ENCODE measurements around the gene PSMD11. TPM values are rescaled to one million over a fixed set of nuclear protein-coding genes. Genes with fewer than 3 reads are reported as not detected.

PSMD11 gene
- total RNA-seq, 1 donor from 2014 or later: 107 TPM

DNA sequence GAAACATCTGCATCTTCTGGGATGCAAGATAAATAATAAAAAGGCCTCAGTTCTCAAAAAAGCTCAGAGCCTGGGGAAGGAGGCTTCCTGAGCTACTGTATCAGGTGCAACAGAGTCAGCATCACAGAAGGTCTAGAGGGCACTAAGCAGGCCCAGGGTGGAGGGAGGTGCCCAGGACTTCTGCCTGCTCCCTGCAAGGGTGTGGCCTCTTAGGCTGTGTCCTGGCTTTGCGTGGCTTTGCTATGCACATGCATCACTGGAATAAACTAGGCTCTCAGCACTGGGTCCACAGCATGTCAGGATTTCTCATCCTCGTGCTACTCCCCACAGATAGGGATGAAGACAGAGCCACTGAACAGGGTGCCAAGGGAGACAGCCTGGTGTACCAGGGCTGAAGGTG lies 68.0 kb downstream of the PSMD11 start:
- TF ChIP-seq, protein P1, sequence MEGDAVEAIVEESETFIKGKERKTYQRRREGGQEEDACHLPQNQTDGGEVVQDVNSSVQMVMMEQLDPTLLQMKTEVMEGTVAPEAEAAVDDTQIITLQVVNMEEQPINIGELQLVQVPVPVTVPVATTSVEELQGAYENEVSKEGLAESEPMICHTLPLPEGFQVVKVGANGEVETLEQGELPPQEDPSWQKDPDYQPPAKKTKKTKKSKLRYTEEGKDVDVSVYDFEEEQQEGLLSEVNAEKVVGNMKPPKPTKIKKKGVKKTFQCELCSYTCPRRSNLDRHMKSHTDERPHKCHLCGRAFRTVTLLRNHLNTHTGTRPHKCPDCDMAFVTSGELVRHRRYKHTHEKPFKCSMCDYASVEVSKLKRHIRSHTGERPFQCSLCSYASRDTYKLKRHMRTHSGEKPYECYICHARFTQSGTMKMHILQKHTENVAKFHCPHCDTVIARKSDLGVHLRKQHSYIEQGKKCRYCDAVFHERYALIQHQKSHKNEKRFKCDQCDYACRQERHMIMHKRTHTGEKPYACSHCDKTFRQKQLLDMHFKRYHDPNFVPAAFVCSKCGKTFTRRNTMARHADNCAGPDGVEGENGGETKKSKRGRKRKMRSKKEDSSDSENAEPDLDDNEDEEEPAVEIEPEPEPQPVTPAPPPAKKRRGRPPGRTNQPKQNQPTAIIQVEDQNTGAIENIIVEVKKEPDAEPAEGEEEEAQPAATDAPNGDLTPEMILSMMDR (IDR thresholded peaks at IDR 0.05; ENCODE audit: insufficient read depth, low read length, poor library complexity, severe bottlenecking): no peak
- H3K4me3 ChIP-seq (ENCODE audit: low read depth, low read length): no peak overlapping the region
- H3K27me3 ChIP-seq (ENCODE audit: control insufficient read depth, insufficient read depth, low read length): no peaks in the 10 kb centered on the region
- H3K36me3 ChIP-seq (ENCODE audit: control insufficient read depth, insufficient read depth, low read length): no peaks in the 10 kb centered on the region
- no peak for DNase-seq (ENCODE audit: low read depth)

DNA sequence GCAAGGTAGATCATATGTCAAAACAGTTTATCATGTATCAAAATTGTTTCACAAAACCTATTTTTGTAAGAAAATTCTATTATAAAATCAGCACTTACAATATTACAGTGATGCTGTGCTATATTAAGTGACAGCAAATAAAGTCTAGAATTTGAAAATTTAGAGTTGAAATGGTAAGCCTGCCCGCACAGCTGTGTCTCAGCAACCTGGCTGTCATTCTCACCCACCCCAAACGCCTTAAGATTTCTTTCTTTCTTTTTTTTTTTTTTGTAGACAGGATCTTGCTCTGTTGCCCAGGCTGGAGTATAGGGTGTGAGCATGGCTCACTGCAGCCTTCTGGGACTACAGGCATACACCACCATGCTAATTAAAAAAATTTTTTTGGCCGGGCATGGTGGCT lies 69.3 kb downstream of the PSMD11 start:
- TF ChIP-seq, protein P1 (IDR thresholded peaks at IDR 0.05; ENCODE audit: insufficient read depth, low read length, poor library complexity, severe bottlenecking): no peak
- no peaks in the 10 kb centered on the region for H3K27me3 ChIP-seq (ENCODE audit: control insufficient read depth, insufficient read depth, low read length)
- H3K4me3 ChIP-seq (ENCODE audit: low read depth, low read length): no peak overlapping the region
- no peak for DNase-seq (ENCODE audit: low read depth)
- no peaks in the 10 kb centered on the region for H3K36me3 ChIP-seq (ENCODE audit: control insufficient read depth, insufficient read depth, low read length)

DNA sequence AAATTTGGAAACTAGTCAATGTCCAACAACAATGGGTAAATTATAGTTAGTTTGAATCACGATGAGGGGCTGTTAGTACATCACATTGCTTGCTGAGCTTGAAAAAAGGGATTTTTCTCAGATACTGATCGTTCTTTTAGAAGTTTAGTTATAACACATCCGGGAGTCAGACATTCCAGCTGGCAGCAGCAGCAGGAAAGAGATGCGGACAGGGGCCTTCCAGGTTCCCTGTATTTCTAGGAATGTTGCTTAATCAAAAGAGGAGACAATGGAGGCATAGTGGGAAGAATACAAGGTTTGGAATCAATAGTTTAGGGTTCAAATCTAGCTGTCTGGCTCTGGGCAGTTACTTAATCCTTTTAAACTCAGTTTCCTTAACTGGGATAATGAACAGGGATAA lies 70.3 kb downstream of the PSMD11 start:
- Histone ChIP-seq H3K36me3 (ENCODE audit: control insufficient read depth, insufficient read depth, low read length) (no peaks in the 10 kb centered on the region), H3K4me3 (ENCODE audit: low read depth, low read length) (no peak overlapping the region), H3K27me3 (ENCODE audit: control insufficient read depth, insufficient read depth, low read length) (no peaks in the 10 kb centered on the region)
- TF ChIP-seq, protein P1 (IDR thresholded peaks at IDR 0.05; ENCODE audit: insufficient read depth, low read length, poor library complexity, severe bottlenecking): no peak
- no peak for DNase-seq (ENCODE audit: low read depth)

DNA sequence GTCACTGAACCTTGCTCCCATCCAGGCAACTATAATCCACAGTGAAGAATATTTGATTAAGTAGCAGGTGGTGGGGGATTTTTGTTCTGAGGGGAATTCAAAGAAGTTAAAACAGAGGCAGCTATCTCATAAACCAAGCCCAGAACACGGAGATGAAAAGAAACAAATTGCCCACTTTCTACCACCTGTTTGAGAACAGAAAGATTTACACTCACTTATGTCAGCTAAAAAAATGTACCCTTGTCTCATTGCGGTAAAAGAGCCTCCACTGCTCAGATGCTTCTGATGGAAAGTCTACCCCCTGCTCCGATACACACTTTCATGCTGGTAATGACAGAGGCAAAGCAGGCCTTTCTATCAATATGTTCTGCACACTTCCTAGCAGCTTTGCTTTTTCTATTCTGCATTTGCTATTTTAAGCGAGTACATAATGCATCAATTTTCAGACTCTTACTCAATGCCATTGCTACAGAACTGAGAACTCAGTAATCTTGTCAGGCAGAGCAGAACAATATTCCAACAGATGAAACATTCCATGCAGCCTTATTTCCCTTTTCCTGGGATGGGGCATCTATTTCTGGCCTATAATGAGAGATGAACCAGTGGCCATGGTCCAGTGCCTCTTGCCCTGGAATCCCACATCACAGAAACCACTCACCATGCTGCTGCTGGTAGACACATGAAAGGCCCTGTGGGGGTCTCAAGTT lies 71.5 kb downstream of the PSMD11 start:
- no peak for DNase-seq (ENCODE audit: low read depth)
- no peaks in the 10 kb centered on the region for H3K36me3 ChIP-seq (ENCODE audit: control insufficient read depth, insufficient read depth, low read length)
- H3K27me3 ChIP-seq (ENCODE audit: control insufficient read depth, insufficient read depth, low read length): no peaks in the 10 kb centered on the region
- TF ChIP-seq, protein P1 (IDR thresholded peaks at IDR 0.05; ENCODE audit: insufficient read depth, low read length, poor library complexity, severe bottlenecking): no peak
- H3K4me3 ChIP-seq (ENCODE audit: low read depth, low read length): no peak overlapping the region

DNA sequence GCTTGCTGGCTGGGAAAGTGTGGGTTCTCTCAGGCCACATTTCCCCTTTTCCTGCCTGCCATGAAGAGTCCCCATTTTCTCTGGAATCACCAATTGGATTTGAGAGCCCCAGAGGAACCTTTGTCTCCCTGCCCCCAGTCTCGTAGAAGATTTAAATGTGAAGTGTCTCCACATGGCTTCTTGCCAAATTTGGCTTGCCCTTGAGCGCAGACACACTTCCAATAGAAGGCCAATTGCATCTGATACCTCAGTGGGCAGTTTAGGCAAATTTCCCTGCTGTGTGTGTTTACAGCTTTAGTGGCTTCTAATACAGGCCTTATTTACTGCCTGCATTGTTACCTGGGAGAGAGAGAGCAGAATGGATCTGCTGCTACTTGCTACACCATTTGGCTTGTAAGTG lies 72.1 kb downstream of the PSMD11 start:
- Histone ChIP-seq H3K27me3 (ENCODE audit: control insufficient read depth, insufficient read depth, low read length) (no peaks in the 10 kb centered on the region), H3K4me3 (ENCODE audit: low read depth, low read length) (no peak overlapping the region), H3K36me3 (ENCODE audit: control insufficient read depth, insufficient read depth, low read length) (no peaks in the 10 kb centered on the region)
- TF ChIP-seq, protein P1 (IDR thresholded peaks at IDR 0.05; ENCODE audit: insufficient read depth, low read length, poor library complexity, severe bottlenecking): no peak
- DNase-seq (ENCODE audit: low read depth): no peak
